Glomerular visceral epithelial cell (primary cell): Measurements from ENCODE around the gene UNKL.

Experiments used
- DNase-seq: peaks from one replicate; pipeline ENCODE4 v3.0.0-alpha.2; 2016; ENCODE audit errors: extremely low spot score

The UNKL gene

GRCh38 chr16:1401758-1402154, 12.7 kb downstream of the UNKL start:
- DNase-seq, result no peak

- DNase-seq, result no peak
Measured at GRCh38 chr16:1401061-1401757, 13.3 kb downstream of the UNKL start.

- no peak for DNase-seq
Measured at GRCh38 chr16:1398826-1399581, 15.5 kb downstream of the UNKL start.

GRCh38 chr16:1398351-1398750, 16.2 kb downstream of the UNKL start:
- no peak for DNase-seq

GRCh38 chr16:1397779-1398178, 16.7 kb downstream of the UNKL start:
- DNase-seq, result no peak

- DNase-seq, result no peak
Measured at GRCh38 chr16:1395444-1396031, 19.0 kb downstream of the UNKL start.

- no peak for DNase-seq
Measured at GRCh38 chr16:1394367-1394951, 20.0 kb downstream of the UNKL start.

- no peak for DNase-seq
Measured at GRCh38 chr16:1393613-1394176, 20.8 kb downstream of the UNKL start.

GRCh38 chr16:1392826-1393225, 21.7 kb downstream of the UNKL start:
- no peak for DNase-seq

GRCh38 chr16:1390239-1390779, 24.2 kb downstream of the UNKL start:
- no peak for DNase-seq

GRCh38 chr16:1389762-1390161, 24.7 kb downstream of the UNKL start:
- DNase-seq, result no peak

- no peak for DNase-seq
Measured at GRCh38 chr16:1387331-1387730, 27.2 kb downstream of the UNKL start.

- DNase-seq, result no peak
Measured at GRCh38 chr16:1385232-1385631, 29.3 kb downstream of the UNKL start.

- no peak for DNase-seq
Measured at GRCh38 chr16:1383556-1383955, 30.9 kb downstream of the UNKL start.

- DNase-seq, result no peak
Measured at GRCh38 chr16:1381612-1382406, 32.7 kb downstream of the UNKL start.

- no peak for DNase-seq
Measured at GRCh38 chr16:1380195-1380594, 34.3 kb downstream of the UNKL start.

GRCh38 chr16:1379304-1380076, 35.0 kb downstream of the UNKL start:
- peak; percentile 60 for DNase-seq

GRCh38 chr16:1378804-1379303, 35.6 kb downstream of the UNKL start:
- DNase-seq, result peak; percentile 69

- no peak for DNase-seq
Measured at GRCh38 chr16:1378087-1378803, 36.3 kb downstream of the UNKL start.
